ENCODE results near the gene IPP. TPM values are rescaled to one million over a fixed set of nuclear protein-coding genes. Genes with fewer than 3 reads are reported as not detected.

The IPP gene
- total RNA-seq, 1 donor from 2014 or later: 18.8 TPM

- DNase-seq (ENCODE audit: low read depth, low spot score): no peak
- Mint-ChIP-seq H3K27ac (ENCODE audit: unreplicated experiment) (peak overlapping the region; percentile 97), H3K27me3 (ENCODE audit: low read depth) (no peaks in the 10 kb centered on the region), H3K4me3 (peak overlapping the region; percentile 97), H3K9me3 (no peaks in the 10 kb centered on the region), H3K4me1 (peaks cover 57% of the 10 kb centered on the region), H3K36me3 (ENCODE audit: low read depth) (no peaks in the 10 kb centered on the region)
- peak; percentile 36 for TF ChIP-seq CTCF (conservative IDR thresholded peaks at IDR 0.05)
Measured at GRCh38 chr1:45686015-45686287, 64.5 kb downstream of the IPP start.

- no peaks in the 10 kb centered on the region for H3K27me3 Mint-ChIP-seq (ENCODE audit: low read depth)
- H3K27ac Mint-ChIP-seq (ENCODE audit: unreplicated experiment): peak overlapping the region; percentile 97
- peaks cover 62% of the 10 kb centered on the region for H3K4me1 Mint-ChIP-seq
- DNase-seq (ENCODE audit: low read depth, low spot score): no peak
- no peaks in the 10 kb centered on the region for H3K36me3 Mint-ChIP-seq (ENCODE audit: low read depth)
- no peaks in the 10 kb centered on the region for H3K9me3 Mint-ChIP-seq
- peak overlapping the region; percentile 97 for H3K4me3 Mint-ChIP-seq
- TF ChIP-seq CTCF (conservative IDR thresholded peaks at IDR 0.05): no peak
Measured at GRCh38 chr1:45685308-45686014, 65.0 kb downstream of the IPP start.

- TF ChIP-seq CTCF (conservative IDR thresholded peaks at IDR 0.05): no peak
- DNase-seq (ENCODE audit: low read depth, low spot score): no peak
- H3K36me3 Mint-ChIP-seq (ENCODE audit: low read depth): no peaks in the 10 kb centered on the region
- no peaks in the 10 kb centered on the region for H3K9me3 Mint-ChIP-seq
- peak overlapping the region; percentile 97 for H3K4me3 Mint-ChIP-seq
- no peak overlapping the region for H3K27ac Mint-ChIP-seq (ENCODE audit: unreplicated experiment)
- H3K27me3 Mint-ChIP-seq (ENCODE audit: low read depth): no peaks in the 10 kb centered on the region
- peaks cover 63% of the 10 kb centered on the region for H3K4me1 Mint-ChIP-seq
Measured at GRCh38 chr1:45684402-45684801, 66.1 kb downstream of the IPP start.

- Mint-ChIP-seq H3K9me3 (no peaks in the 10 kb centered on the region), H3K27ac (ENCODE audit: unreplicated experiment) (no peak overlapping the region), H3K36me3 (ENCODE audit: low read depth) (no peaks in the 10 kb centered on the region), H3K4me1 (peaks cover 64% of the 10 kb centered on the region), H3K4me3 (peak overlapping the region; percentile 47), H3K27me3 (ENCODE audit: low read depth) (no peaks in the 10 kb centered on the region)
- DNase-seq (ENCODE audit: low read depth, low spot score): no peak
- no peak for TF ChIP-seq CTCF (conservative IDR thresholded peaks at IDR 0.05)
Measured at GRCh38 chr1:45682942-45683341, 67.5 kb downstream of the IPP start.

- H3K4me1 Mint-ChIP-seq: peaks cover 39% of the 10 kb centered on the region
- no peaks in the 10 kb centered on the region for H3K9me3 Mint-ChIP-seq
- no peaks in the 10 kb centered on the region for H3K27me3 Mint-ChIP-seq (ENCODE audit: low read depth)
- H3K36me3 Mint-ChIP-seq (ENCODE audit: low read depth): peaks cover 2% of the 10 kb centered on the region
- H3K4me3 Mint-ChIP-seq: no peak overlapping the region
- no peak for TF ChIP-seq CTCF (conservative IDR thresholded peaks at IDR 0.05)
- no peak overlapping the region for H3K27ac Mint-ChIP-seq (ENCODE audit: unreplicated experiment)
- no peak for DNase-seq (ENCODE audit: low read depth, low spot score)
Measured at GRCh38 chr1:45679123-45679522, 71.3 kb downstream of the IPP start.

Measured in neural crest cell (in vitro differentiated cells).